Measurements from ENCODE around the gene VTI1A. TPM values are rescaled to one million over a fixed set of nuclear protein-coding genes. Genes with fewer than 3 reads are reported as not detected.

VTI1A gene
- polyA plus RNA-seq, 1 of the 3 experiments (the other 2 are of a cell fraction), result 8.3 TPM

- Histone ChIP-seq H3K9me3 (0 out of 2 replicates have a peak, but pooled peaks cover 4% of the 10 kb centered on the region), H3K9ac (no peak overlapping the region), H3K9me2 (no peaks in the 10 kb centered on the region; the same call in 1 of the 2 replicates), H3F3A (replicated peaks; ENCODE audit: insufficient read depth) (no peaks in the 10 kb centered on the region), H3K79me2 (ENCODE audit: insufficient read depth) (peaks cover 11% of the 10 kb centered on the region; the same call in 1 of the 2 replicates), H3K4me2 (no peak overlapping the region), H3K36me3 (replicated peaks in 1 of 2; ENCODE audit: control insufficient read depth in 1 of 2, insufficient read depth in 2 of 2, low read length in 1 of 2) (no peaks in the 10 kb centered on the region), H3K27me3 (ENCODE audit: insufficient read depth) (no peaks in the 10 kb centered on the region), H3K27ac (ENCODE audit: low read depth in 2 of 2, low read length in 1 of 2) (no peak overlapping the region), H3K4me3 (ENCODE audit: low read depth in 2 of 2, low read length in 1 of 2) (no peak overlapping the region), H2AFZ (ENCODE audit: low read depth) (no peak overlapping the region), H3K4me1 (ENCODE audit: control insufficient read depth in 1 of 2, insufficient read depth in 2 of 2, low read depth in 1 of 2, low read length in 1 of 2) (no peaks in the 10 kb centered on the region; a peak in 1 of 4 replicates), H4K20me1 (ENCODE audit: insufficient read depth) (no peaks in the 10 kb centered on the region)
- WGBS (ENCODE audit: low lambda C conversion rate), result 85% methylated on average over 2 of the region's 2 CpGs
- no peak for DNase-seq
- CTCF ChIA-PET, result interaction anchor here (1.2 to 1.4 kb wide), 2 partner anchors 14 to 41 kb away, joined by 3 read pairs; no protein-coding TSS in a partner anchor
- POLR2A ChIA-PET, result no interaction called here
- TF ChIP-seq USF1 (IDR thresholded peaks at IDR 0.05; ENCODE audit: borderline replicate concordance, low read depth), result no peak
- TF ChIP-seq GATA2 (CRISPR knock-in tag; IDR thresholded peaks at IDR 0.05), result peak; percentile 37; the same call in 1 of the 2 replicates
Measured at GRCh38 chr10:112515852-112516251, 68.8 kb downstream of the VTI1A start.

GRCh38 chr10:112517451-112517862 lies 70.4 kb downstream of the VTI1A start:
- H4K20me1 ChIP-seq (ENCODE audit: insufficient read depth), result no peaks in the 10 kb centered on the region; the same call in 1 of the 2 replicates
- 33% methylated on average over 5 of the region's 5 CpGs for WGBS (ENCODE audit: low lambda C conversion rate)
- H2AFZ ChIP-seq (ENCODE audit: low read depth), result no peak overlapping the region
- no peaks in the 10 kb centered on the region for H3K27me3 ChIP-seq (ENCODE audit: insufficient read depth)
- H3K27ac ChIP-seq (ENCODE audit: low read depth in 2 of 2, low read length in 1 of 2), result no peak overlapping the region
- H3K79me2 ChIP-seq (ENCODE audit: insufficient read depth), result peaks cover 10% of the 10 kb centered on the region; the same call in 1 of the 2 replicates
- 0 out of 2 replicates have a peak, but pooled peaks cover 4% of the 10 kb centered on the region for H3K9me3 ChIP-seq
- no peaks in the 10 kb centered on the region; a peak in 2 of 4 replicates for H3K4me1 ChIP-seq (ENCODE audit: control insufficient read depth in 1 of 2, insufficient read depth in 2 of 2, low read depth in 1 of 2, low read length in 1 of 2)
- no peak overlapping the region for H3K4me2 ChIP-seq
- H3F3A ChIP-seq (replicated peaks; ENCODE audit: insufficient read depth), result no peaks in the 10 kb centered on the region
- H3K9ac ChIP-seq, result no peak overlapping the region
- POLR2A ChIA-PET, result no interaction called here
- no peaks in the 10 kb centered on the region; the same call in 1 of the 2 replicates for H3K9me2 ChIP-seq
- CTCF ChIA-PET, result interaction anchor here (1.0 kb wide), 2 partner anchors 20 to 258 kb away, joined by 3 read pairs; no protein-coding TSS in a partner anchor
- no peaks in the 10 kb centered on the region for H3K36me3 ChIP-seq (replicated peaks in 1 of 2; ENCODE audit: control insufficient read depth in 1 of 2, insufficient read depth in 2 of 2, low read length in 1 of 2)
- no peak overlapping the region for H3K4me3 ChIP-seq (ENCODE audit: low read depth in 2 of 2, low read length in 1 of 2)
- DNase-seq, result no peak
- no peak for TF ChIP-seq MAX (IDR thresholded peaks at IDR 0.05; ENCODE audit: low read depth)
- no peak for TF ChIP-seq YY1 (IDR thresholded peaks at IDR 0.05; ENCODE audit: low read depth)
- TF ChIP-seq RAD21 (IDR thresholded peaks at IDR 0.05; ENCODE audit: low read length), result no peak
- TF ChIP-seq ELF1 (IDR thresholded peaks at IDR 0.05), result no peak
- peak; percentile 69 for TF ChIP-seq JUND (IDR thresholded peaks at IDR 0.05)
- TF ChIP-seq EP300 (IDR thresholded peaks at IDR 0.05; ENCODE audit: borderline replicate concordance in 1 of 2, low read depth in 1 of 2, low read length in 1 of 2), result 0 out of 4 replicates have a peak, but pooled peaks of 1 of the 2 experiments have one; percentile 11
- TF ChIP-seq PBX3 (IDR thresholded peaks at IDR 0.05), result peak; percentile 24; the same call in 1 of the 2 replicates
- peak; percentile 17; the same call in 1 of the 2 replicates for TF ChIP-seq TCF12 (IDR thresholded peaks at IDR 0.05)
- peak; percentile 32; the same call in 1 of the 2 replicates for TF ChIP-seq FOSL2 (IDR thresholded peaks at IDR 0.05; ENCODE audit: borderline replicate concordance, low read depth)
- no peak for TF ChIP-seq SIN3A (IDR thresholded peaks at IDR 0.05; ENCODE audit: borderline replicate concordance, low read depth, low read length)
